ENCODE measurements around the gene CTDSP2.

GRCh38 chr12:57775044-57775443 lies 71.5 kb downstream of the CTDSP2 start:
- TF ChIP-seq CHD4 (IDR thresholded peaks at IDR 0.05; ENCODE audit: borderline replicate concordance) (no peak), CTCF (IDR thresholded peaks at IDR 0.05) (no peak), KDM1A (IDR thresholded peaks at IDR 0.05; ENCODE audit: low read depth) (no peak), RFX5 (IDR thresholded peaks at IDR 0.05) (no peak), MAFK (IDR thresholded peaks at IDR 0.05; ENCODE audit: partially characterized antibody) (no peak), EHMT2 (IDR thresholded peaks at IDR 0.05; ENCODE audit: low read depth) (no peak), E2F6 (IDR thresholded peaks at IDR 0.05; ENCODE audit: borderline replicate concordance, low read depth) (no peak), CBX2 (IDR thresholded peaks at IDR 0.05; ENCODE audit: borderline replicate concordance, low read depth) (no peak), EP300 (IDR thresholded peaks at IDR 0.05) (no peak), PBX3 (IDR thresholded peaks at IDR 0.05) (no peak), REST (IDR thresholded peaks at IDR 0.05) (no peak)
